ENCODE data around the gene CCDC138. TPM values are rescaled to one million over a fixed set of nuclear protein-coding genes. Genes with fewer than 3 reads are reported as not detected.

The CCDC138 gene
- total and polyA plus RNA-seq, 4 donors: 13.7 to 29.3 (median 17.2) TPM

DNA sequence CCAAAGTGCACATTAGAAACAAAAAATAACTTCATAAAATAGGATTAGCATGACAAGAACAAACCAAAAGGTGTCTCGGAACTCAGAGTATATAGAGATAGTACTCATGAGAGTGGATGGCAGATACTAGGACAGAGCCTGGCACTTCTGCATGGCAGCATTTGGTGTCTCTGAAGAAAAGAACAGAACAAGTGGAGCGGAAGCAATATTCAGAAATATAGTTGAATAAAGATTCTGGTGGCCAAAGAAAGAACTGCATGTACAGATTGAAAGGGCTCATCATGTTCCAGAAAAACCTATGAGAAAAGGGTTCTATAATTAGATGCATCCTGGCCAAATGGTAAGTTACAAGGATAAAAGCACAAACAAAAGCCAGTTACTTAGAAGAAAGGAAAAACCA is 90.9 kb downstream of the CCDC138 start:
- DNase-seq (ENCODE audit: low read depth in 4 of 6, low spot score in 6 of 6): no peak
- H3K4me1 ChIP-seq (ENCODE audit: control insufficient read depth, insufficient read depth, low read length): no peaks in the 10 kb centered on the region
- no peaks in the 10 kb centered on the region for H3K9me3 ChIP-seq (ENCODE audit: control insufficient read depth, insufficient read depth, low read length)
- H3K4me3 ChIP-seq (ENCODE audit: low read depth, low read length): no peak overlapping the region
- H3K36me3 ChIP-seq (ENCODE audit: control insufficient read depth, insufficient read depth, low read length): no peaks in the 10 kb centered on the region
- H3K27ac ChIP-seq (ENCODE audit: low read depth, low read length): no peak overlapping the region
- no peaks in the 10 kb centered on the region for H3K27me3 ChIP-seq (ENCODE audit: control insufficient read depth, insufficient read depth, low read length)
- WGBS (ENCODE audit: insufficient coverage): 90% methylated on average over 2 of the region's 2 CpGs

- no CpG with 5 or more reads among the region's 2 CpGs for WGBS (ENCODE audit: insufficient coverage)
- Histone ChIP-seq H3K36me3 (ENCODE audit: control insufficient read depth, insufficient read depth, low read length) (no peaks in the 10 kb centered on the region), H3K27ac (ENCODE audit: low read depth, low read length) (no peak overlapping the region), H3K4me1 (ENCODE audit: control insufficient read depth, insufficient read depth, low read length) (no peaks in the 10 kb centered on the region), H3K27me3 (ENCODE audit: control insufficient read depth, insufficient read depth, low read length) (no peaks in the 10 kb centered on the region), H3K9me3 (ENCODE audit: control insufficient read depth, insufficient read depth, low read length) (peaks cover 3% of the 10 kb centered on the region), H3K4me3 (ENCODE audit: low read depth, low read length) (no peak overlapping the region)
- DNase-seq (ENCODE audit: low read depth in 4 of 6, low spot score in 6 of 6): no peak
Observed at GRCh38 chr2:108878276-108878675, 91.7 kb downstream of the CCDC138 start.

GRCh38 chr2:108884619-108885018 is 98.0 kb downstream of the CCDC138 start:
- H3K27ac ChIP-seq (ENCODE audit: low read depth, low read length): no peak overlapping the region
- no peak for DNase-seq (ENCODE audit: low read depth in 4 of 6, low spot score in 6 of 6)
- H3K9me3 ChIP-seq (ENCODE audit: control insufficient read depth, insufficient read depth, low read length): peaks cover 3% of the 10 kb centered on the region
- H3K4me1 ChIP-seq (ENCODE audit: control insufficient read depth, insufficient read depth, low read length): no peaks in the 10 kb centered on the region
- H3K36me3 ChIP-seq (ENCODE audit: control insufficient read depth, insufficient read depth, low read length): no peaks in the 10 kb centered on the region
- H3K27me3 ChIP-seq (ENCODE audit: control insufficient read depth, insufficient read depth, low read length): no peaks in the 10 kb centered on the region
- 78% methylated on average over 5 of the region's 6 CpGs for WGBS (ENCODE audit: insufficient coverage)
- no peak overlapping the region for H3K4me3 ChIP-seq (ENCODE audit: low read depth, low read length)

DNA sequence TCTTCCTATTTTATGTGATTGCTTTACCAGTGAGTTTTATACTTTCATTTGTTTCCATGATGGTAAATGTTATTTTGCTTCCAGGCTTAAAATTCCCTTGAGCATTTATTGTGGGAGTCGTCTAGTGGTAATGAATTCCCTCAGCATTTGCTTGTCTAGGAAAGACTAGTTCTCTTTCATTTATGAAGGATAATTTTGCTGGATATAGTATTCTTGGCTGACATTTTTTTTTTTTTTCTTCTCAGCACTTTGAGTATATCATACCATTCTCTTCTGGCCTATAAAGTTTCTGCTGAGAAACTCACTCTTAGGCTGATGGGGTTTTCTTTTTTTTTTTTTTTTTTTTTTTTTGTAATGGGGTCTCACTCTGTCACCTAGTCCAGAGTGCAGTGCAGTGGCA is 103.3 kb downstream of the CCDC138 start:
- H3K9me3 ChIP-seq (ENCODE audit: control insufficient read depth, insufficient read depth, low read length): peaks cover 9% of the 10 kb centered on the region
- no peak overlapping the region for H3K4me3 ChIP-seq (ENCODE audit: low read depth, low read length)
- no CpG with 5 or more reads among the region's 1 CpG for WGBS (ENCODE audit: insufficient coverage)
- H3K36me3 ChIP-seq (ENCODE audit: control insufficient read depth, insufficient read depth, low read length): no peaks in the 10 kb centered on the region
- no peak overlapping the region for H3K27ac ChIP-seq (ENCODE audit: low read depth, low read length)
- H3K27me3 ChIP-seq (ENCODE audit: control insufficient read depth, insufficient read depth, low read length): no peaks in the 10 kb centered on the region
- no peak for DNase-seq (ENCODE audit: low read depth in 4 of 6, low spot score in 6 of 6)
- no peaks in the 10 kb centered on the region for H3K4me1 ChIP-seq (ENCODE audit: control insufficient read depth, insufficient read depth, low read length)

DNA sequence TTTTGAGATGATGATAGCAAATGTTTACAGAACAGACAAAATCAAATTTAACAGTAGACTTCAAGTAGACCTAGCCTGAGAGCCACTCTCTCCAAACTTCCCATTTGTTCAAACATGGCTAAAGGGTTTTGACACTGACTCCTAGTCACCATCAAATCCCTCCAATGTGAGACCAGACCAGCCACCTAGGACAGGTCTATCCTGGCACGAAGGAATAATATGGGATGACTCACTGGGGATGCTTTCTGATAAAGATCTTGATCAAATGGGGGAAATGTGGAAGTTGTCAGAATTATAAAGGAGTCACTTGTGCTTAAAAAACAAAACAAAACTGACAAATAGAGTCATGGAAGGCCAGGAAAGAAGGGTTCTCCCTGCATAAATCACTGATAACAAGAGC is 106.7 kb downstream of the CCDC138 start:
- peaks cover 9% of the 10 kb centered on the region for H3K9me3 ChIP-seq (ENCODE audit: control insufficient read depth, insufficient read depth, low read length)
- H3K27ac ChIP-seq (ENCODE audit: low read depth, low read length): no peak overlapping the region
- no peaks in the 10 kb centered on the region for H3K36me3 ChIP-seq (ENCODE audit: control insufficient read depth, insufficient read depth, low read length)
- H3K27me3 ChIP-seq (ENCODE audit: control insufficient read depth, insufficient read depth, low read length): no peaks in the 10 kb centered on the region
- H3K4me1 ChIP-seq (ENCODE audit: control insufficient read depth, insufficient read depth, low read length): no peaks in the 10 kb centered on the region
- WGBS (ENCODE audit: insufficient coverage): no CpG with 5 or more reads among the region's 1 CpG
- no peak for DNase-seq (ENCODE audit: low read depth in 4 of 6, low spot score in 6 of 6)
- no peak overlapping the region for H3K4me3 ChIP-seq (ENCODE audit: low read depth, low read length)

DNA sequence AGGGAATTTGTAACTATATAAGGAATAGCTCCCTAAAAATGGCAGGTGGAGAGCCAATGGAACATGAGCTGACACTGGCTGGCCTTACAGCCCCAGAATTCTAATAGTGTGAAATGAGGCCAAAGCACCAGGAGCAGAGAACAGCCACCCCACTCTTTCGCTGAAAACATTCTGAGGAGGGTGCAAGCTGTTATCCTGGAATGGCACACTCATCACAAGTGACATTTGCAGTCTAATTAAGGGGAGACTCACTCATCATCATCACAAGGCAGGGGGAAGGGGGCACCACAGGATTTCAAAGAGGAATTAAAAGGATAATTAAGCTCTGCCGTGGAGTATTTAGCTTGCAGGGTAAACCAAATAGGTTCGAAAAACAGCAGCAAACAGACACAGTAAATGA is 108.2 kb downstream of the CCDC138 start:
- peak in 2 of 6 donors; percentile 51 to 88 for DNase-seq (ENCODE audit: low read depth in 4 of 6, low spot score in 6 of 6)

GRCh38 chr2:108895188-108895587 is 108.6 kb downstream of the CCDC138 start:
- no peaks in the 10 kb centered on the region for H3K36me3 ChIP-seq (ENCODE audit: control insufficient read depth, insufficient read depth, low read length)
- H3K4me3 ChIP-seq (ENCODE audit: low read depth, low read length): no peak overlapping the region
- H3K4me1 ChIP-seq (ENCODE audit: control insufficient read depth, insufficient read depth, low read length): no peaks in the 10 kb centered on the region
- no CpG with 5 or more reads among the region's 2 CpGs for WGBS (ENCODE audit: insufficient coverage)
- DNase-seq (ENCODE audit: low read depth in 4 of 6, low spot score in 6 of 6): no peak
- H3K9me3 ChIP-seq (ENCODE audit: control insufficient read depth, insufficient read depth, low read length): peaks cover 5% of the 10 kb centered on the region
- no peak overlapping the region for H3K27ac ChIP-seq (ENCODE audit: low read depth, low read length)
- no peaks in the 10 kb centered on the region for H3K27me3 ChIP-seq (ENCODE audit: control insufficient read depth, insufficient read depth, low read length)

More for the DNA sequence above, 108.2 kb downstream of the CCDC138 start:
- Histone ChIP-seq H3K36me3 (ENCODE audit: control insufficient read depth, insufficient read depth, low read length) (no peaks in the 10 kb centered on the region), H3K4me1 (ENCODE audit: control insufficient read depth, insufficient read depth, low read length) (no peaks in the 10 kb centered on the region), H3K27ac (ENCODE audit: low read depth, low read length) (no peak overlapping the region), H3K27me3 (ENCODE audit: control insufficient read depth, insufficient read depth, low read length) (no peaks in the 10 kb centered on the region), H3K9me3 (ENCODE audit: control insufficient read depth, insufficient read depth, low read length) (peaks cover 8% of the 10 kb centered on the region), H3K4me3 (ENCODE audit: low read depth, low read length) (no peak overlapping the region)
- no CpG with 5 or more reads among the region's 3 CpGs for WGBS (ENCODE audit: insufficient coverage)

DNA sequence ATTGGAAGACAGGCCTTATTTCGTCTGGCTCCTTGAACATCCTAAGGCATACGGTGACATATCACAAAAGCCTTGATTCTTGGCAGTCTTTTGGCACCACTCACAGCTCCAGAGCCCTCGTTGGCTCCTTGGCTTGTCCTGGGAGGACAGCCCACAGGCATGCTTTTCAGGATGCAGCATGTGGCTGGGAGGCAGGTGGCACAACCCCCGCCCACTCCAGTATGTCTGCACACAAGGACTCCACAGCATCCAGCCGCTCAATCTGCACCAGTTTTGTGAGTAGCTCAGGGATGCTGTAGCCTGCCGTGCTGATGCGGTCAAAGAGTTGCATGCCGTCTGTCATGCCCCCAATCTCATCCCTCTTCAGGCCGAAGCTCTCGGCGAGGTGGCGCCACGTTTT is 110.2 kb downstream of the CCDC138 start:
- no peak for DNase-seq (ENCODE audit: low read depth in 4 of 6, low spot score in 6 of 6)
- H3K4me1 ChIP-seq (ENCODE audit: control insufficient read depth, insufficient read depth, low read length): no peaks in the 10 kb centered on the region
- H3K4me3 ChIP-seq (ENCODE audit: low read depth, low read length): no peak overlapping the region
- no peak overlapping the region for H3K27ac ChIP-seq (ENCODE audit: low read depth, low read length)
- H3K9me3 ChIP-seq (ENCODE audit: control insufficient read depth, insufficient read depth, low read length): no peaks in the 10 kb centered on the region
- 92% methylated on average over 13 of the region's 13 CpGs for WGBS (ENCODE audit: insufficient coverage)
- no peaks in the 10 kb centered on the region for H3K27me3 ChIP-seq (ENCODE audit: control insufficient read depth, insufficient read depth, low read length)
- no peaks in the 10 kb centered on the region for H3K36me3 ChIP-seq (ENCODE audit: control insufficient read depth, insufficient read depth, low read length)

- DNase-seq (ENCODE audit: low read depth in 4 of 6, low spot score in 6 of 6): no peak
- H3K36me3 ChIP-seq (ENCODE audit: control insufficient read depth, insufficient read depth, low read length): no peaks in the 10 kb centered on the region
- H3K4me1 ChIP-seq (ENCODE audit: control insufficient read depth, insufficient read depth, low read length): no peaks in the 10 kb centered on the region
- no peaks in the 10 kb centered on the region for H3K27me3 ChIP-seq (ENCODE audit: control insufficient read depth, insufficient read depth, low read length)
- 100% methylated on average over 1 of the region's 1 CpG for WGBS (ENCODE audit: insufficient coverage)
- no peaks in the 10 kb centered on the region for H3K9me3 ChIP-seq (ENCODE audit: control insufficient read depth, insufficient read depth, low read length)
- H3K27ac ChIP-seq (ENCODE audit: low read depth, low read length): no peak overlapping the region
- no peak overlapping the region for H3K4me3 ChIP-seq (ENCODE audit: low read depth, low read length)
Observed at GRCh38 chr2:108898315-108899082, 111.9 kb downstream of the CCDC138 start.

- WGBS (ENCODE audit: insufficient coverage): no CpG with 5 or more reads among the region's 3 CpGs
Observed at GRCh38 chr2:108904680-108905079, 118.1 kb downstream of the CCDC138 start.

More at GRCh38 chr2:108904680-108905079, 118.1 kb downstream of the CCDC138 start:
- Histone ChIP-seq H3K4me1 (ENCODE audit: control insufficient read depth, insufficient read depth, low read length) (peaks cover 14% of the 10 kb centered on the region), H3K27me3 (ENCODE audit: control insufficient read depth, insufficient read depth, low read length) (no peaks in the 10 kb centered on the region), H3K36me3 (ENCODE audit: control insufficient read depth, insufficient read depth, low read length) (no peaks in the 10 kb centered on the region), H3K4me3 (ENCODE audit: low read depth, low read length) (no peak overlapping the region), H3K9me3 (ENCODE audit: control insufficient read depth, insufficient read depth, low read length) (no peaks in the 10 kb centered on the region), H3K27ac (ENCODE audit: low read depth, low read length) (no peak overlapping the region)
- DNase-seq (ENCODE audit: low read depth in 4 of 6, low spot score in 6 of 6): no peak

Data from spinal cord (tissue), 10 donors.